HFFc6 (cell line): ENCODE measurements around the gene WNK2. TPM values are rescaled to one million over a fixed set of nuclear protein-coding genes. Genes with fewer than 3 reads are reported as not detected.

Source experiments
- DNase-seq: peaks from one replicate; pipeline ENCODE4 v3.0.0-alpha.2; 2018
- H3K27ac Mint-ChIP-seq: 2 replicates; pipeline ENCODE4 v1.8.0; 2020; ENCODE audit warnings: mild to moderate bottlenecking, mixed read lengths
- H3K27me3 Mint-ChIP-seq: 2 replicates; pipeline ENCODE4 v1.8.0; 2021; ENCODE audit warnings: mild to moderate bottlenecking, moderate library complexity, mixed read lengths; ENCODE audit not compliant: insufficient read depth
- H3K36me3 Mint-ChIP-seq: 2 replicates; pipeline ENCODE4 v1.8.0; 2021; ENCODE audit warnings: low read depth, mixed read lengths
- H3K4me1 Mint-ChIP-seq: 2 replicates; pipeline ENCODE4 v1.8.0; 2020; ENCODE audit warnings: low read depth, mixed read lengths
- H3K4me3 Mint-ChIP-seq: 2 replicates; pipeline ENCODE4 v1.8.0; 2020; ENCODE audit warnings: mild to moderate bottlenecking, moderate library complexity, mixed read lengths
- H3K9me3 Mint-ChIP-seq: 2 replicates; pipeline ENCODE4 v1.8.0; 2020; ENCODE audit warnings: mild to moderate bottlenecking, mixed read lengths
- total RNA-seq, 6 experiments: library from RNA; stranded (reverse); fragmentation: NEBNext Ultra II Directional; extraction: Animal tissue kit (Norgen Biotek cat#: 25700); gene quantifications; 2 replicates in 1 of 6; 3 replicates in 5 of 6; pipeline ENCODE4 v1.2.3, GENCODE V29; 2021
- TF ChIP-seq, protein P1 (sequence below): fragments of 200-600 bp; sonication (generic); IDR thresholded peaks from 2 replicates; pipeline ENCODE4 v1.5.0; 2021; ENCODE audit warnings: antibody characterized with exemption, mild to moderate bottlenecking

The WNK2 gene
- total RNA-seq, 6 experiments from 2014 or later: not detected

DNA sequence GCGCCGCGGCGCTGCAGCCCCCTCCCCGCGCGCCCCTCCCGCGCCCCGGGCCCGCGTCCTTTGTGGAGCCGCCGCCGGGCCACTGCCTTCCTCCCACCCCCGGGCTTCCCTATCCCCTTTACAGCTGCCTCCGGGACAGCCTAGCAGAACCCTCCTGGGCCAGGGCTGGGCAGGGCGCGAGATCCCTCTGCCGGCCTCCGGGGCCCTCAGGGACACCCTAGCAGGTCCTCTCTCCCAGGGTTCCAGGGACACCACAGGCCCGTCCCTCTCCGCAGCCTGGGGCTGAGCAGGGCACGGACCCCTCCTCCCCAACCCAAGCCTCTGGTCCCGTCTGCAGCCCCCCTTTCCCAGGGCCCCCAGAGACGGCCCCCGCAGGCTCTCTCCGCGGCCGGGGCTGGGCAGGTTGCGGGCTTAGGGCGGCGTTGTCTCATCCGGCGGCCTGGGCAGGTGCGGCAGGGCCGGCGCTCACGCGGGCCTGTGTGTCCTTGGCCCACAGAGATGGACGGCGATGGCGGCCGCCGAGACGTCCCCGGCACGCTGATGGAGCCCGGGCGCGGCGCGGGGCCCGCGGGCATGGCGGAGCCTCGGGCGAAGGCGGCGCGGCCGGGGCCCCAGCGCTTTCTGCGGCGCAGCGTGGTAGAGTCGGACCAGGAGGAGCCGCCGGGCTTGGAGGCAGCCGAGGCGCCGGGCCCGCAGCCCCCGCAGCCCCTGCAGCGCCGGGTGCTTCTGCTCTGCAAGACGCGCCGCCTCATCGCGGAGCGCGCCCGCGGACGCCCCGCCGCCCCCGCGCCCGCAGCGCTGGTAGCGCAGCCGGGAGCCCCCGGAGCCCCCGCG is 710 bp downstream of the WNK2 start:
- Mint-ChIP-seq H3K27me3 (peaks cover 37% of the 10 kb centered on the region), H3K27ac (no peak overlapping the region), H3K4me1 (no peaks in the 10 kb centered on the region), H3K36me3 (peaks cover 5% of the 10 kb centered on the region; the same call in 1 of the 2 replicates), H3K4me3 (no peak overlapping the region), H3K9me3 (no peaks in the 10 kb centered on the region; the same call in 1 of the 2 replicates)
- no peak for DNase-seq
- TF ChIP-seq, protein P1, sequence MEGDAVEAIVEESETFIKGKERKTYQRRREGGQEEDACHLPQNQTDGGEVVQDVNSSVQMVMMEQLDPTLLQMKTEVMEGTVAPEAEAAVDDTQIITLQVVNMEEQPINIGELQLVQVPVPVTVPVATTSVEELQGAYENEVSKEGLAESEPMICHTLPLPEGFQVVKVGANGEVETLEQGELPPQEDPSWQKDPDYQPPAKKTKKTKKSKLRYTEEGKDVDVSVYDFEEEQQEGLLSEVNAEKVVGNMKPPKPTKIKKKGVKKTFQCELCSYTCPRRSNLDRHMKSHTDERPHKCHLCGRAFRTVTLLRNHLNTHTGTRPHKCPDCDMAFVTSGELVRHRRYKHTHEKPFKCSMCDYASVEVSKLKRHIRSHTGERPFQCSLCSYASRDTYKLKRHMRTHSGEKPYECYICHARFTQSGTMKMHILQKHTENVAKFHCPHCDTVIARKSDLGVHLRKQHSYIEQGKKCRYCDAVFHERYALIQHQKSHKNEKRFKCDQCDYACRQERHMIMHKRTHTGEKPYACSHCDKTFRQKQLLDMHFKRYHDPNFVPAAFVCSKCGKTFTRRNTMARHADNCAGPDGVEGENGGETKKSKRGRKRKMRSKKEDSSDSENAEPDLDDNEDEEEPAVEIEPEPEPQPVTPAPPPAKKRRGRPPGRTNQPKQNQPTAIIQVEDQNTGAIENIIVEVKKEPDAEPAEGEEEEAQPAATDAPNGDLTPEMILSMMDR: no peak

DNA sequence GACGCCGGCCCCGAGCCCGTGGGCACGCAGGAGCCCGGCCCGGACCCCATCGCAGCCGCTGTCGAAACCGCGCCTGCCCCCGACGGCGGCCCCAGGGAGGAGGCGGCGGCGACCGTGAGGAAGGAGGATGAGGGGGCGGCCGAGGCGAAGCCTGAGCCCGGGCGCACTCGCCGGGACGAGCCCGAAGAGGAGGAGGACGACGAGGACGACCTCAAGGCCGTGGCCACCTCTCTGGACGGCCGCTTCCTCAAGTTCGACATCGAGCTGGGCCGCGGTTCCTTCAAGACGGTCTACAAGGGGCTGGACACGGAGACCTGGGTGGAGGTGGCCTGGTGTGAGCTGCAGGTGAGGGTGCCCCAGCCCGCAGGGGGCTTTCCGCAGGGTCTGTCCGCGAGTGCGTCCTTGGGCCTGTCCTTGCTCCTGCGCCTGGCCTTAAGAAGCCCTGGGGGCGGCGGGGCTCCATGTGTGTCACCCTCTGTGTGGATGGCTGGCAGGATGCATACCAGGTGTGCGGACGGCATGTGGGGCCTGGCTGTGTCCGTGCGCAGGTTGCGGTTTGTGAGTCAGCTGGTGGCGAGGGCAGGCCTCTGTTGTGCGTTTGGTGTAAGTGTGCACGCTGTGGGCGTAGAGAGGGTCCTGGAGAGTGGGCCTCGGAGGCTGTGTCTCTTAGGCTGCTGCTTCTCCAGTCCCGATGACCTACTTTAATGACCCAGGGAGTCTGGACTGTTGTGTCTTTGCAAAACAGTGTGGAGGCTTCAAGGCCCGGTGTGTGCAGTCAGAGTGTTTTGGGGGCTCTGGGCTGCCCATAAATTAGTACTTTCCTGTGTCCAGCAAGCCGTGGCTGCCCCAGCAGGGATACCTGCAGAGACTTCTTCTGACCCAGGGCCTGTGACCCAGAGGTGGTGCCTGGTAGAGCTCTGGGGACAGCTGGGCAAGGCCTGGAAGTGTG is 1.6 kb downstream of the WNK2 start:
- TF ChIP-seq, protein P1: no peak
- H3K27ac Mint-ChIP-seq: no peak overlapping the region
- no peak for DNase-seq
- H3K9me3 Mint-ChIP-seq: no peaks in the 10 kb centered on the region
- peaks cover 2% of the 10 kb centered on the region; the same call in 1 of the 2 replicates for H3K36me3 Mint-ChIP-seq
- H3K4me3 Mint-ChIP-seq: no peak overlapping the region
- H3K4me1 Mint-ChIP-seq: no peaks in the 10 kb centered on the region
- peaks cover 31% of the 10 kb centered on the region for H3K27me3 Mint-ChIP-seq

DNA sequence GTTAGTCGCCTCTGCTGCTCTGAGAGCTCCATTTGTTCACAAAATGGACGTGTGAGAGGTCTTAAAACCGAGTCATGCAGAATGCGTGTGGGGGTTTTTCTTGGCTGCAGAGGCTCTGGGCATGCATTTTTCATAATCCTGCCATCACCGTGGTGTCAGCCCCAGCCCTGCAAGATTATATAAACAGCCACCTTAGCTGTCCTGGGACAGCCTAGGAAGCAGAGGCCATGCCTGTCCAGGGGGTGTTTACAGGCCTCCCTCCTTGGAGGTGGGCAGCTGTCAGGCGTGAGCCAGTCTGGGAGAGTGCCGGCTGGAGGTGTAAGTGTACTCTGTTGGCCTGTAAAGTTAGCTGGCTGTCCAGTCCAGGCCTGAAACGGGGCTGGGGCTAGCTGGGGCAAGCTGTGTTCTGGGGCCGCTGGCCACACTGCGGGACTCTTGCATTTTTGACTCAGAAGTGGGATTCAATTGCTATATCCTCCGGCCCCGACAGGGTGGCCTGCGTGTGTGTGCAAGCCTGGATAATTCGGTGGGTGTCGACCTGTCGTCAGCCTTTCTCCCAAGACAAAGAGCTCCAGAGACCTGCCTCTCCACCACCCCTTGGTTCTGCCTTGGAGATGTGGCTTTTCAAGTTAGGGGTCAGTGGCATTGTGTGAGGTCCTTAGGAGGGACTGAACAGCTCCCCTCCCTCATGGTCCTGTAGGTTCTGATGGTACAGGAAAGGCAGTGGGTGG is 2.4 kb downstream of the WNK2 start:
- H3K4me3 Mint-ChIP-seq: no peak overlapping the region
- H3K9me3 Mint-ChIP-seq: no peaks in the 10 kb centered on the region
- H3K27ac Mint-ChIP-seq: no peak overlapping the region
- H3K36me3 Mint-ChIP-seq: no peaks in the 10 kb centered on the region
- TF ChIP-seq, protein P1: no peak
- H3K4me1 Mint-ChIP-seq: no peaks in the 10 kb centered on the region
- DNase-seq: no peak
- peaks cover 30% of the 10 kb centered on the region for H3K27me3 Mint-ChIP-seq

DNA sequence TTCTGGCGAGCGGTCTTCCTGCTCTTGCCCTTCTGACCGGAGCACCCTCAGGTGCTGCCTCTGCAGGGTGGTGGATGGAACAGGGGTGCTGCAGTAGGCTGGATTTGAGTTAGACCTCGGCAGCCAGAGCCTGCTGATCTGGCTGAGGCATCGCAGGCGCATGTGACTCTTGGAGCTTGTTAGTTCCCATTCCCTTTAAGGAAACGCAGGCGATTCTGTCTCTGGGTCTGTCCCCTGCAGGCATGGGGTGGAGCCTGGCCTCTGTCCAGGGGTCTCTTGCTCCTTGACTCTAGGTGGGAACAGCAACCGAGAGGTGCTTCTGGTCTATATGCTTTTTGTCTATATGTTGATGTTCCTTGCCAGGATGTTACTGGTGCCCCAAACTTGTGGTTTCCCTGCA is 3.1 kb downstream of the WNK2 start:
- Mint-ChIP-seq H3K27ac (no peak overlapping the region), H3K4me3 (no peak overlapping the region), H3K9me3 (no peaks in the 10 kb centered on the region), H3K27me3 (peaks cover 30% of the 10 kb centered on the region), H3K36me3 (no peaks in the 10 kb centered on the region), H3K4me1 (no peaks in the 10 kb centered on the region)
- TF ChIP-seq, protein P1: no peak
- no peak for DNase-seq

DNA sequence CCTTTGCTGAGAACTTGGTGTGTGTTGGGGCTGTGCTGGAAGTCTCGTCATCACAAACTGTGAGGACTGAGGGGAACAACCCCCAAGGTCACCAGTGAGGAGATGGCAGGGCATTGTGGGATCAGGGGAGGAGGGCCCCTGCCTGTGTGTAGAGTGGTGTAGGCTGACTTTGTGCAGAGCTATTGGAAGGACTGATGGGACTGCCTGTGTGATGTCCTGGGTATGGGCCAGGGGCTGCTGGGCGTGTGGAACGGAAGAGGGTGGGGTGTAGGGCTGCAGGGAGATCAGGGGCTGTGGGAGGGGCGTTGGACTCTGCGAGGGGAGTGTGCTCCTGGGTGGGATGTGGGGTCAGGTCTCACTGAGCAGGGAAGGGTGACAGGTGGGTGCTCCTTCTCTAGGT is 3.6 kb downstream of the WNK2 start:
- H3K4me3 Mint-ChIP-seq: no peak overlapping the region
- no peaks in the 10 kb centered on the region for H3K4me1 Mint-ChIP-seq
- H3K27me3 Mint-ChIP-seq: peaks cover 32% of the 10 kb centered on the region
- no peak for DNase-seq
- H3K9me3 Mint-ChIP-seq: no peaks in the 10 kb centered on the region
- H3K36me3 Mint-ChIP-seq: no peaks in the 10 kb centered on the region
- no peak overlapping the region for H3K27ac Mint-ChIP-seq
- TF ChIP-seq, protein P1: no peak
